GM19397 (cell line): ENCODE measurements around the gene RNF111.
"Not testable (repeated sequence)": the region's sequence is repeated elsewhere in the genome, so short reads cannot be mapped to it uniquely, and the experiment has no call there.

Source experiments
- ATAC-seq: cut with Tn5 transposase; IDR thresholded peaks from one replicate; pipeline ENCODE4 v1.9.1; 2021; ENCODE audit warnings: mild to moderate bottlenecking, moderate library complexity; ENCODE audit not compliant: unreplicated experiment

RNF111 gene

DNA sequence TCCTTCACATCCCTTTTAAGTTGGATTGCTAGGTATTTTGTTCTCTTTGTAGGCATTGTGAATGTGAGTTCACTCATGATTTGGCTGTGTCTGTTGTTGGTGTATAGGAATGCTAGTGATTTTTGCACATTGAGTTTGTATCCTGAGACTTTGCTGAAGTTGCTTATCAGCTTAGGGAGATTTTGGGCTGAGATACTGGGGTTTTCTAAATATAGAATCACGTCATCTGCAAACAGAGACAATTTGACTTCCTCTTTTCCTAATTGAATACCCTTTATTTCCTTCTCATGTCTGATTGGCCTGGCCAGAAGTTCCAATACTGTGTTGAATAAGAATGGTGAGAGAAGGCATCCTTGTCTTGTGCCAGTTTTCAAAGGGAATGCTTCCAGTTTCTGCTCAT, 139.8 kb downstream of the RNF111 start:
- ATAC-seq, result not testable (repeated sequence)

DNA sequence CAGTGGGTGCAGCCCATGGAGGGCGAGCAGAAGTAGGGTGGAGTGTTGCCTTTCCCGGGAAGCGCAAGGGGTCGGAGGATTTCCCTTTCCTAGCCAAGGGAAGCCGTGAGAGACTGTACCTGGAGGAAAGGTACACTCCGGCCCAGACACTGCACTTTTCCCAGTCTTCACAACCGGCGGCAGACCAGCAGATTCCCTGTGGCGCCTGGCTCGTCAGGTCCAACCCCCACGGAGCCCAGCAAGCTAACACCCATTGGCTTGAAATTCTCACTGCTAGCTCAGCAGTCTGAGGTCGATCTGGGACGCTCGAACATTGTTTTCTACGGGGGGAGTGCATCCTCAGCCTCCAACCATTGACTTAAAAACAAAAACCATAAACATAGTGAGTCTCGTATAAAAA, 144.0 kb downstream of the RNF111 start:
- ATAC-seq, result no peak

DNA sequence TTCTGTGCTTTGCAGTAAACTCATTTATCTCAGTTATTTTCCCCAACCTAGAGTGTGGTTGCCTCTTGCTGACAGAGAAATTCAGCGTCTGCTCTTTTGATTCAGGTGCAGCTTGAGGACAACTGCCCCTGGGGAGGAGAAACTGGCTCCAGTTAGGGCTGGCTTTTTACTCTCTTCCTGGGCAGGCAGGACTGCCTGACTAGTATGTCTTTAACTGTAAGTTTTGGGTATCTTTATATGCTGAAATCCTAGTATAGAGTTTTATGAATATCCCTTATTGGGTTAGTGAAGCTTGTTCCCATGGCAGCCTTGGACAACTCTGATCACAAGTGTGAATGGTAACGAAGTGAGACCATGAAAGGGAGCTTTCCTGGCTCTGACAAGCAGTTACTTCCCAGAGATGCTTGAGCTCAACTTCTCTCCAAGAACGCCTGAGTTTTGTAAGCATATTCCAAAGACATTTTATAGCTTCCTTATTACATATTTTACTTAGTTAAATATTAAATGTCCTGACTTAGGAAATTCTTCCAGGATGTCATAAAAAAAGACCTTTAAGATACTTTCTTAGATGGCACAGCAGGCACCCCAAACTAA, 144.6 kb downstream of the RNF111 start:
- no peak for ATAC-seq

DNA sequence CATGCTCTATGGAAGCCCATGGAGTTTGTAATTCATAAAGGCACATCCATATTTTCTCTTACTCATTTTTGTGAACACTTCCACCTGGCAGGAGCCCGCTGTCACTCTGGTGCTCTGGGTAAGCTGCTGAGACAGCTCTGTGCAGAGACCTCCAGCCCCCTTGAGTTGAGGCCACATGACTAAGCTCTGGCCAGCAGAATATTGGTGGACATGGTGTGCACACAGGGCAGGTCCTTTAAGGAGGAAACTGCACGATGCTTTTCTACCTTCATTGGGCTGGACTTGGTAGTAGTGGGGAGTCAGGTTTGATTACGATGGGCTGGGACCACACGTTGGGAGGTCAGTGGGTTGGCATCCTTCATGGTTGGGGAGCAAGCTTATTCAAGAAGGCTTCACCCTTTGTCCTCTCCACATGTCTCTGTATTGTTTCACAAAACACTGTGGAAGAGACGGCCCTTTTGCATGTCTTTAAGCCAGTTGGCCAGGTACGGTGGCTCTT, 146.5 kb downstream of the RNF111 start:
- no peak for ATAC-seq

DNA sequence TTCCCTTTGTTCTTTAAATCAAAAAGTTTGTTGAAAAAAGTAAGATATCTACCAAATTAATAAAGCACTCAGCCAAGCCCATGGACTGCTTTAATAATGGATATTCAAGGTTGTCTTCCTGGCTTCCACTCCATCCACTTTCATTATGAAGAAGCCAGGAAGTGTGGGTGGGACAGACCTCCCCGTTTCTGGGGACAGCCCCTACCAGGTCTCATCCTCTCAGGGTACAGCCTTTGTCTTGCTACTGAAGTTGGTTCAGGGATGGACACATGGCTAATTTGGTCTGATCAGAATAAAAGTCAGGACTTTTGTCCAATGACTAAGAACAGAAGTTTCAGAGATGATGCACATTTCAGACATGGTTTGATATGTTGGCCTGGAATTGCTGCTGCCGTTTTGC, 150.1 kb downstream of the RNF111 start:
- no peak for ATAC-seq

DNA sequence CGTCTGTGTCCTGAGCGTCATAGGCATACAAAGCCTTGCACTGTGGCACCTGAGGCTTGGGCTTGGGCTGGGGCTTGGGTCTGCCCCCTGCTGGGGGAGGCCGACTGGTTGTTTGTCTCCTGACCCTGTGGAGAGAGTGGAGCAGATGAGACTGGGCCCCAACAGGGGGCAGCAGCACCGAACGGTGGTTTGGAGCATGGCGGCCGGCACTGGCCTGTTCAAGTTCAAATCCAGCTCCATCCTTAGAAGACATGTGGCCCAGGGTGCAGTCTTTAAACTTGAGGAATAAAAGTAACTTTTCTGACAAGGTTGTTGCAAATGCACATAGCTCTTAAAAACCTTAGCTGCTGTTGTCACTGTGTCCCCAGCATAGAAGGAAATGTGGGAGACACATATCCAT, 150.8 kb downstream of the RNF111 start:
- no peak for ATAC-seq

DNA sequence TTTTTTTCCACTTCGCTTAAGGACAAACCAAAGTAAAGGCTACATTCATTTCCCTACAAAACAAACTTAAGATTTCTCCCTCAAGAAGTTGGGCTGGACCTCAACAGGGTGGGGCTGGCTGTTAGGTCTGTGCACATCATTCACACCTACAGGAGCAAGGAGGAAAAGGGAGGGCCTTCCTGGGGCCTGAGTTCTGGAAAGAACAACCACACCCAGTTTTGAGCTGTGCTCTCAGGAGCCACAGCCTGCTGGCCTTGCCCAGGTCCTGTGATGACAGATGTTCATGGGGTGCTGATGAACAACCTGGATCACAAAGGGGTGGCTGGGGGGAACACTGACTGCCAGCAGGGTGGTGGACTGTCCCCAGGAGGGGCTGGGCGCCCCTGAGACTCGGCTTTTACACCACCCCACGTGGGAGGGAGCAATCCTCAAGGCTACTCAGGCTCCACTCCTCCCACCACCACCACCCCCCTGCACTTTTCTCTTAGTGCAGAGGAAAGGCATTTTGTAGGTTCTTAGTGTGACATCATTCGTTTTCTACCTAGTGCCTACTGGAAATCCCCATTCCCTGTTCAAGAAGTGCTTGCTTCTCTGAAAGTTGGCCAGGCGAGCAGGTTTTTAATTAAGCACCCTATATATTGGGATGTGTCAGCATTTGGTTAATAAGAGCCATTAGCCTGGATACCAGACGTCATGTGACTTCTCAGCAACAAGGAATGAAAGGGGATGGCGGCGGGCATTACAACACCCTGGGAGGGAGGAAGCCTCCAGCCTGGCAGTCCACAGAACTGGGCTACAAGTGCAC, 153.2 kb downstream of the RNF111 start:
- no peak for ATAC-seq

DNA sequence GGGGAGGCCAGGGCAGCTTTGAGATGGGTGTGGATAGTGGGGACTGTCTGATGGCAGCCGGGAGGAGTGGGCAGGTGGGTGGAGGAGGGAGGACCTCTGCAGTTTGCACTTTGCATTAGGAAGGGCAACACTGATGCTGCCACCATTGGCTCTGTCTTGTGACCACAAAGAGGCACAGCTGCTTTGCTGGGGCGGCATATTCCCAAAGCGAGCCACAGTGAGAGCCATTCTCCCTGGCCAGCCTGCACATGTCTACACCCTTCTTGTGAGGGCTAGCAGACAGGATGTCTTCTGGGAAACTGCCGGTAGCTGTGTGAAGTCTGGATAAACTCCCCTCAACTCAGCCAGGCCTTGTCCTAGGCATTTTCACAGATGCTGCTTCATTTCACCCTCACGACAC, 155.8 kb downstream of the RNF111 start:
- ATAC-seq, result no peak

DNA sequence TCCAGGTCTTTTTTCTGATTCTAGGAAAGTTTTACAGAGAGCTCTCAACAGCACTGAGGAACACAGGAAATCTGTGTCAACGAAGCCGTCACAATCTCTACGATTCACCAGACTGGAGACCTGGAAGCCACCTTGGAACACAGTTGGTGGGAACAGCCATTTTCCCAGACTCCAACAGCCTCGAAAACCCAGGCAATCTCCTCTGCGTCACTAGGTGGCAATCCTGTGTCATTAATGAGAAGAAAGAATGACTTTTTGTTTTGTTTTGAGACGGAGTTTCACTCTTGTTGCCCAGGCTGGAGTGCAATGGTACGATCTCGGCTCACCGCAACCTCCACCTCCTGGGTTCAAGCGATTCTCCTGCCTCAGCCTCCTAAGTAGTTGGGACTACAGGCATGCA, 157.1 kb downstream of the RNF111 start:
- not testable (repeated sequence) for ATAC-seq
